DOHH2 (cell line): ENCODE results near the gene TNK1.

Experiments used
- H3F3A ChIP-seq: fragments of 200-600 bp; sonication (generic), shearing (Covaris generic); 2 replicates; pipeline ENCODE4 v1.6.0; 2016; ENCODE audit warnings: antibody characterized with exemption, mild to moderate bottlenecking; ENCODE audit not compliant: control insufficient read depth, insufficient read depth
- H3K27ac ChIP-seq: fragments of 200-600 bp; sonication (generic); 2 replicates; pipeline ENCODE4 v1.5.1; 2014; ENCODE audit warnings: low read depth, mild to moderate bottlenecking, low read length, moderate library complexity
- H3K27me3 ChIP-seq: fragments of 200-600 bp; sonication (generic); 2 replicates; pipeline ENCODE4 v1.6.1; 2014; ENCODE audit warnings: mild to moderate bottlenecking, low read length, mixed read lengths; ENCODE audit not compliant: control insufficient read depth
- H3K36me3 ChIP-seq: fragments of 200-600 bp; sonication (generic); 2 replicates; pipeline ENCODE4 v1.6.1; 2014; ENCODE audit warnings: mild to moderate bottlenecking, low read length, moderate library complexity, mixed read lengths; ENCODE audit not compliant: control insufficient read depth
- H3K4me1 ChIP-seq: fragments of 200-600 bp; sonication (generic); 2 replicates; pipeline ENCODE4 v1.6.1; 2014; ENCODE audit warnings: mild to moderate bottlenecking, low read length, mixed read lengths; ENCODE audit not compliant: control insufficient read depth
- H3K4me2 ChIP-seq: fragments of 200-600 bp; sonication (generic); 2 replicates; pipeline ENCODE4 v1.6.0; 2014; ENCODE audit warnings: mild to moderate bottlenecking, low read length, moderate library complexity
- H3K4me3 ChIP-seq: fragments of 200-600 bp; sonication (generic); 2 replicates; pipeline ENCODE4 v1.5.1; 2014; ENCODE audit warnings: mild to moderate bottlenecking, low read length, mixed read lengths
- H3K79me2 ChIP-seq: fragments of 200-600 bp; sonication (generic); 2 replicates; pipeline ENCODE4 v1.6.1; 2014; ENCODE audit warnings: mild to moderate bottlenecking, low read length, mixed read lengths; ENCODE audit not compliant: control insufficient read depth
- H3K9me2 ChIP-seq: fragments of 200-600 bp; sonication (generic); replicated peaks from 2 replicates; pipeline ENCODE4 v1.6.1; 2014; ENCODE audit warnings: mild to moderate bottlenecking, low read length, mixed read lengths; ENCODE audit not compliant: control insufficient read depth
- H3K9me3 ChIP-seq: fragments of 200-600 bp; sonication (generic); 2 replicates; pipeline ENCODE4 v1.6.1; 2014; ENCODE audit warnings: antibody characterized with exemption, low read length, mixed read lengths; ENCODE audit not compliant: control insufficient read depth, insufficient read depth
- H4K20me1 ChIP-seq: fragments of 200-600 bp; sonication (generic); 2 replicates; pipeline ENCODE4 v1.6.0; 2014; ENCODE audit warnings: low read depth, mild to moderate bottlenecking, antibody characterized with exemption, low read length, moderate library complexity; ENCODE audit not compliant: control insufficient read depth, insufficient read depth
- CTCF ChIP-seq: fragments of 200-600 bp; sonication (generic); IDR thresholded peaks from one replicate; pipeline ENCODE4 v1.5.1; 2014; ENCODE audit warnings: antibody characterized with exemption, mild to moderate bottlenecking, low read depth, low read length; ENCODE audit not compliant: poor library complexity, severe bottlenecking
- EZH2phosphoT487 ChIP-seq: fragments of 200-600 bp; sonication (generic); IDR thresholded peaks from 2 replicates; pipeline ENCODE4 v1.6.1; 2017; ENCODE audit warnings: borderline replicate concordance, mild to moderate bottlenecking, antibody characterized with exemption, low read length, moderate library complexity, mixed read lengths

TNK1 gene

GRCh38 chr17:7380321-7380720 is 568 bp upstream of the TNK1 start:
- Histone ChIP-seq H4K20me1 (no peaks in the 10 kb centered on the region), H3K4me2 (no peak overlapping the region), H3K4me1 (peaks cover 15% of the 10 kb centered on the region), H3K4me3 (no peak overlapping the region), H3K27me3 (0 out of 2 replicates have a peak, but pooled peaks cover 6% of the 10 kb centered on the region), H3K9me2 (no peaks in the 10 kb centered on the region), H3K79me2 (no peaks in the 10 kb centered on the region), H3K9me3 (peaks cover 6% of the 10 kb centered on the region), H3K27ac (no peak overlapping the region), H3F3A (no peaks in the 10 kb centered on the region), H3K36me3 (no peaks in the 10 kb centered on the region)
- TF ChIP-seq EZH2phosphoT487 (no peak), CTCF (no peak)

GRCh38 chr17:7382901-7383300 is 2.0 kb downstream of the TNK1 start:
- H3K27me3 ChIP-seq, result 0 out of 2 replicates have a peak, but pooled peaks cover 6% of the 10 kb centered on the region
- no peak overlapping the region for H3K27ac ChIP-seq

DNA sequence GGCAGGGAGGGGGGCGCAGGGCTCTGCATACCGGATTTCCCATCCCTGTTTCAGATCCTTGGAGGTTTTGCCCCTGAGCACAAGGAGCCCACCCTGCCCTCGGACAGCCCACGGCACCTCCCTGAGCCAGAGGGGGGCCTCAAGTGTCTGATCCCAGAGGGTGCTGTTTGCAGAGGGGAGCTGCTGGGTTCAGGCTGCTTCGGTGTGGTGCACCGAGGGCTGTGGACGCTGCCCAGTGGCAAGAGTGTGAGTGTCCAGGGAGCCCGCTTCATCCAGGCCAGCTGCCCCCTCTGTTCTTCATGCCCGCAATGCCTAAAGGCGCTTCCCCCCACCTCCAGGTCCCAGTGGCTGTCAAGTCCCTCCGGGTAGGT is 2.5 kb downstream of the TNK1 start:
- Histone ChIP-seq H4K20me1 (no peaks in the 10 kb centered on the region), H3K36me3 (no peaks in the 10 kb centered on the region)
- TF ChIP-seq EZH2phosphoT487, result no peak
- TF ChIP-seq CTCF, result no peak

More at GRCh38 chr17:7382901-7383300, 2.0 kb downstream of the TNK1 start:
- peaks cover 6% of the 10 kb centered on the region for H3K9me3 ChIP-seq
- H3K36me3 ChIP-seq, result no peaks in the 10 kb centered on the region
- H3F3A ChIP-seq, result no peaks in the 10 kb centered on the region
- no peak for TF ChIP-seq CTCF
- TF ChIP-seq EZH2phosphoT487, result no peak
- H3K9me2 ChIP-seq, result no peaks in the 10 kb centered on the region
- peaks cover 15% of the 10 kb centered on the region for H3K4me1 ChIP-seq
- no peak overlapping the region for H3K4me2 ChIP-seq
- no peaks in the 10 kb centered on the region for H4K20me1 ChIP-seq
- H3K4me3 ChIP-seq, result no peak overlapping the region
- H3K79me2 ChIP-seq, result no peaks in the 10 kb centered on the region

More for the DNA sequence above, 2.5 kb downstream of the TNK1 start:
- Histone ChIP-seq H3K4me3 (no peak overlapping the region), H3K9me2 (no peaks in the 10 kb centered on the region), H3K9me3 (peaks cover 6% of the 10 kb centered on the region), H3K79me2 (no peaks in the 10 kb centered on the region), H3K4me2 (peak overlapping the region; percentile 91), H3K27me3 (0 out of 2 replicates have a peak, but pooled peaks cover 6% of the 10 kb centered on the region), H3F3A (no peaks in the 10 kb centered on the region), H3K4me1 (peaks cover 15% of the 10 kb centered on the region), H3K27ac (no peak overlapping the region)
